Measurements from ENCODE around the gene EPAS1.

The EPAS1 gene

GRCh38 chr2:46284260-46284659 lies 12.9 kb upstream of the EPAS1 start:
- Histone ChIP-seq H3K9me3 (ENCODE audit: control insufficient read depth in 2 of 2, low read length in 2 of 2) (no peaks in the 10 kb centered on the region), H3K9ac (ENCODE audit: low read depth in 1 of 2, low read length in 2 of 2) (no peak overlapping the region), H3K36me3 (ENCODE audit: control insufficient read depth in 2 of 2, insufficient read depth in 2 of 2, low read length in 2 of 2) (no peaks in the 10 kb centered on the region), H3K27me3 (ENCODE audit: control insufficient read depth in 2 of 2, insufficient read depth in 2 of 2, low read length in 2 of 2) (no peaks in the 10 kb centered on the region), H3K4me3 (ENCODE audit: low read length in 2 of 2) (no peak overlapping the region), H3K4me1 (ENCODE audit: control insufficient read depth in 2 of 2, insufficient read depth in 2 of 2, low read length in 2 of 2) (no peaks in the 10 kb centered on the region), H3K27ac (ENCODE audit: low read depth in 2 of 2, low read length in 2 of 2) (no peak overlapping the region)

- Histone ChIP-seq H3K4me3 (ENCODE audit: low read length in 2 of 2) (no peak overlapping the region), H3K27ac (ENCODE audit: low read depth in 2 of 2, low read length in 2 of 2) (no peak overlapping the region), H3K9me3 (ENCODE audit: control insufficient read depth in 2 of 2, low read length in 2 of 2) (no peaks in the 10 kb centered on the region), H3K36me3 (ENCODE audit: control insufficient read depth in 2 of 2, insufficient read depth in 2 of 2, low read length in 2 of 2) (no peaks in the 10 kb centered on the region), H3K9ac (ENCODE audit: low read depth in 1 of 2, low read length in 2 of 2) (no peak overlapping the region), H3K27me3 (ENCODE audit: control insufficient read depth in 2 of 2, insufficient read depth in 2 of 2, low read length in 2 of 2) (no peaks in the 10 kb centered on the region), H3K4me1 (ENCODE audit: control insufficient read depth in 2 of 2, insufficient read depth in 2 of 2, low read length in 2 of 2) (no peaks in the 10 kb centered on the region)
These were observed 12.4 kb upstream of the EPAS1 start for GRCh38 chr2:46284796-46285195.

- Histone ChIP-seq H3K4me1 (ENCODE audit: control insufficient read depth in 2 of 2, insufficient read depth in 2 of 2, low read length in 2 of 2) (no peaks in the 10 kb centered on the region), H3K27me3 (ENCODE audit: control insufficient read depth in 2 of 2, insufficient read depth in 2 of 2, low read length in 2 of 2) (no peaks in the 10 kb centered on the region), H3K4me3 (ENCODE audit: low read length in 2 of 2) (no peak overlapping the region), H3K27ac (ENCODE audit: low read depth in 2 of 2, low read length in 2 of 2) (no peak overlapping the region), H3K9me3 (ENCODE audit: control insufficient read depth in 2 of 2, low read length in 2 of 2) (no peaks in the 10 kb centered on the region), H3K36me3 (ENCODE audit: control insufficient read depth in 2 of 2, insufficient read depth in 2 of 2, low read length in 2 of 2) (no peaks in the 10 kb centered on the region), H3K9ac (ENCODE audit: low read depth in 1 of 2, low read length in 2 of 2) (no peak overlapping the region)
These were observed 10.5 kb upstream of the EPAS1 start for GRCh38 chr2:46286715-46287114.

- no peak overlapping the region for H3K9ac ChIP-seq (ENCODE audit: low read depth in 1 of 2, low read length in 2 of 2)
- no peak overlapping the region for H3K27ac ChIP-seq (ENCODE audit: low read depth in 2 of 2, low read length in 2 of 2)
- H3K4me1 ChIP-seq (ENCODE audit: control insufficient read depth in 2 of 2, insufficient read depth in 2 of 2, low read length in 2 of 2), result no peaks in the 10 kb centered on the region
- H3K36me3 ChIP-seq (ENCODE audit: control insufficient read depth in 2 of 2, insufficient read depth in 2 of 2, low read length in 2 of 2), result no peaks in the 10 kb centered on the region
- no peak overlapping the region for H3K4me3 ChIP-seq (ENCODE audit: low read length in 2 of 2)
- no peaks in the 10 kb centered on the region for H3K27me3 ChIP-seq (ENCODE audit: control insufficient read depth in 2 of 2, insufficient read depth in 2 of 2, low read length in 2 of 2)
- H3K9me3 ChIP-seq (ENCODE audit: control insufficient read depth in 2 of 2, low read length in 2 of 2), result no peaks in the 10 kb centered on the region
These were observed 7.1 kb upstream of the EPAS1 start for GRCh38 chr2:46290078-46290477.

GRCh38 chr2:46293466-46293865 lies 3.7 kb upstream of the EPAS1 start:
- no peaks in the 10 kb centered on the region for H3K27me3 ChIP-seq (ENCODE audit: control insufficient read depth in 2 of 2, insufficient read depth in 2 of 2, low read length in 2 of 2)
- no peak overlapping the region for H3K9ac ChIP-seq (ENCODE audit: low read depth in 1 of 2, low read length in 2 of 2)
- H3K9me3 ChIP-seq (ENCODE audit: control insufficient read depth in 2 of 2, low read length in 2 of 2), result no peaks in the 10 kb centered on the region
- H3K36me3 ChIP-seq (ENCODE audit: control insufficient read depth in 2 of 2, insufficient read depth in 2 of 2, low read length in 2 of 2), result no peaks in the 10 kb centered on the region
- no peak overlapping the region for H3K4me3 ChIP-seq (ENCODE audit: low read length in 2 of 2)
- H3K4me1 ChIP-seq (ENCODE audit: control insufficient read depth in 2 of 2, insufficient read depth in 2 of 2, low read length in 2 of 2), result peaks cover 0 to 5% of the 10 kb centered on the region in 2 donors
- H3K27ac ChIP-seq (ENCODE audit: low read depth in 2 of 2, low read length in 2 of 2), result no peak overlapping the region

- H3K4me1 ChIP-seq (ENCODE audit: control insufficient read depth in 2 of 2, insufficient read depth in 2 of 2, low read length in 2 of 2), result peaks cover 2 to 9% of the 10 kb centered on the region in 2 donors
- H3K9me3 ChIP-seq (ENCODE audit: control insufficient read depth in 2 of 2, low read length in 2 of 2), result no peaks in the 10 kb centered on the region
- H3K4me3 ChIP-seq (ENCODE audit: low read length in 2 of 2), result no peak overlapping the region
- H3K36me3 ChIP-seq (ENCODE audit: control insufficient read depth in 2 of 2, insufficient read depth in 2 of 2, low read length in 2 of 2), result no peaks in the 10 kb centered on the region
- H3K27me3 ChIP-seq (ENCODE audit: control insufficient read depth in 2 of 2, insufficient read depth in 2 of 2, low read length in 2 of 2), result no peaks in the 10 kb centered on the region
- H3K9ac ChIP-seq (ENCODE audit: low read depth in 1 of 2, low read length in 2 of 2), result no peak overlapping the region
- no peak overlapping the region for H3K27ac ChIP-seq (ENCODE audit: low read depth in 2 of 2, low read length in 2 of 2)
These were observed 2.9 kb upstream of the EPAS1 start for GRCh38 chr2:46294176-46294836.

- no peaks in the 10 kb centered on the region for H3K36me3 ChIP-seq (ENCODE audit: control insufficient read depth in 2 of 2, insufficient read depth in 2 of 2, low read length in 2 of 2)
- no peaks in the 10 kb centered on the region for H3K27me3 ChIP-seq (ENCODE audit: control insufficient read depth in 2 of 2, insufficient read depth in 2 of 2, low read length in 2 of 2)
- H3K4me3 ChIP-seq (ENCODE audit: low read length in 2 of 2), result peak overlapping the region; percentile 74 to 81
- peak overlapping the region; percentile 79 to 95 for H3K9ac ChIP-seq (ENCODE audit: low read depth in 1 of 2, low read length in 2 of 2)
- H3K27ac ChIP-seq (ENCODE audit: low read depth in 2 of 2, low read length in 2 of 2), result peak overlapping the region; percentile 90 to 91
- H3K9me3 ChIP-seq (ENCODE audit: control insufficient read depth in 2 of 2, low read length in 2 of 2), result no peaks in the 10 kb centered on the region
- peaks cover 3 to 28% of the 10 kb centered on the region in 2 donors for H3K4me1 ChIP-seq (ENCODE audit: control insufficient read depth in 2 of 2, insufficient read depth in 2 of 2, low read length in 2 of 2)
These were observed 879 bp upstream of the EPAS1 start for GRCh38 chr2:46296216-46296839.

- no peaks in the 10 kb centered on the region for H3K9me3 ChIP-seq (ENCODE audit: control insufficient read depth in 2 of 2, low read length in 2 of 2)
- peak overlapping the region; percentile 79 to 89 for H3K4me3 ChIP-seq (ENCODE audit: low read length in 2 of 2)
- peak overlapping the region; percentile 92 to 96 for H3K27ac ChIP-seq (ENCODE audit: low read depth in 2 of 2, low read length in 2 of 2)
- H3K9ac ChIP-seq (ENCODE audit: low read depth in 1 of 2, low read length in 2 of 2), result peak overlapping the region; percentile 88 to 95
- H3K27me3 ChIP-seq (ENCODE audit: control insufficient read depth in 2 of 2, insufficient read depth in 2 of 2, low read length in 2 of 2), result no peaks in the 10 kb centered on the region
- no peaks in the 10 kb centered on the region for H3K36me3 ChIP-seq (ENCODE audit: control insufficient read depth in 2 of 2, insufficient read depth in 2 of 2, low read length in 2 of 2)
- H3K4me1 ChIP-seq (ENCODE audit: control insufficient read depth in 2 of 2, insufficient read depth in 2 of 2, low read length in 2 of 2), result peaks cover 3 to 39% of the 10 kb centered on the region in 2 donors
These were observed 502 bp downstream of the EPAS1 start for GRCh38 chr2:46297546-46298271.

- H3K4me1 ChIP-seq (ENCODE audit: control insufficient read depth in 2 of 2, insufficient read depth in 2 of 2, low read length in 2 of 2), result peaks cover 6 to 42% of the 10 kb centered on the region in 2 donors
- H3K4me3 ChIP-seq (ENCODE audit: low read length in 2 of 2), result peak overlapping the region; percentile 79 to 89
- peak overlapping the region; percentile 88 to 95 for H3K9ac ChIP-seq (ENCODE audit: low read depth in 1 of 2, low read length in 2 of 2)
- no peaks in the 10 kb centered on the region for H3K36me3 ChIP-seq (ENCODE audit: control insufficient read depth in 2 of 2, insufficient read depth in 2 of 2, low read length in 2 of 2)
- H3K27me3 ChIP-seq (ENCODE audit: control insufficient read depth in 2 of 2, insufficient read depth in 2 of 2, low read length in 2 of 2), result no peaks in the 10 kb centered on the region
- no peaks in the 10 kb centered on the region for H3K9me3 ChIP-seq (ENCODE audit: control insufficient read depth in 2 of 2, low read length in 2 of 2)
- H3K27ac ChIP-seq (ENCODE audit: low read depth in 2 of 2, low read length in 2 of 2), result peak overlapping the region; percentile 92 to 96
These were observed 990 bp downstream of the EPAS1 start for GRCh38 chr2:46298272-46298521.

GRCh38 chr2:46298522-46299353 lies 1.5 kb downstream of the EPAS1 start:
- peak overlapping the region; percentile 88 to 95 for H3K9ac ChIP-seq (ENCODE audit: low read depth in 1 of 2, low read length in 2 of 2)
- H3K36me3 ChIP-seq (ENCODE audit: control insufficient read depth in 2 of 2, insufficient read depth in 2 of 2, low read length in 2 of 2), result no peaks in the 10 kb centered on the region
- H3K9me3 ChIP-seq (ENCODE audit: control insufficient read depth in 2 of 2, low read length in 2 of 2), result no peaks in the 10 kb centered on the region
- peaks cover 12 to 48% of the 10 kb centered on the region in 2 donors for H3K4me1 ChIP-seq (ENCODE audit: control insufficient read depth in 2 of 2, insufficient read depth in 2 of 2, low read length in 2 of 2)
- H3K4me3 ChIP-seq (ENCODE audit: low read length in 2 of 2), result peak overlapping the region; percentile 79 to 89
- H3K27me3 ChIP-seq (ENCODE audit: control insufficient read depth in 2 of 2, insufficient read depth in 2 of 2, low read length in 2 of 2), result no peaks in the 10 kb centered on the region
- H3K27ac ChIP-seq (ENCODE audit: low read depth in 2 of 2, low read length in 2 of 2), result peak overlapping the region; percentile 92 to 96
